GM11168 (cell line): ENCODE data around the gene COA6.

Experiments used
- in situ Hi-C: fragments of 300-500 bp; cut with MboI; formaldehyde crosslinking; loops from one replicate; pipeline ENCODE4 v1.12.0; 2022; ENCODE audit warnings: low sequenced_read_pairs; ENCODE audit not compliant: unreplicated experiment

COA6 gene

GRCh38 chr1:234405676-234406075 lies 32.4 kb downstream of the COA6 start:
- in situ Hi-C loops: no loop called here

- in situ Hi-C loops: no loop called here
Observed at GRCh38 chr1:234406871-234407270, 33.6 kb downstream of the COA6 start.

GRCh38 chr1:234408757-234409156 lies 35.5 kb downstream of the COA6 start:
- in situ Hi-C loops: no loop called here

- in situ Hi-C loops: no loop called here
Observed at GRCh38 chr1:234409328-234409727, 36.1 kb downstream of the COA6 start.

- in situ Hi-C loops: no loop called here
Observed at GRCh38 chr1:234412830-234413229, 39.6 kb downstream of the COA6 start.

DNA sequence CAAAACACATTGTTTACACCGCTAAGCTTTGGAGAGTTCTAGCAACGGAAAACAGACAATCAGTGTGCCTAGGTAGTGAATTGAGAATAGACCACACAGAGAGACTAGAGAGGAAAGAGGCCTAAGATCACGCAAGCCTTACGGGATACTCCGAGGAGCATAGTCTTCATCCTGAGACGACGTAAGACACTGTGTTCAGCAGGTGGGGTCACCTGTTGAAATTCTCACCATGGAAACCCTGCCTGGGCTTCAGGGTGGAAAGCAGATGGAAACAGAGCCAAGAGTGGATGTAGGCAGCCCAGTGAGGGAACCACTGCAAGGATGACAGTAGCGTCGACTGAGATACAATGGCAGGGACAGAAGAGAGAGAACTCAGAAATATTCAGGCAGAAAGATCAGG lies 40.2 kb downstream of the COA6 start:
- in situ Hi-C loops: no loop called here

DNA sequence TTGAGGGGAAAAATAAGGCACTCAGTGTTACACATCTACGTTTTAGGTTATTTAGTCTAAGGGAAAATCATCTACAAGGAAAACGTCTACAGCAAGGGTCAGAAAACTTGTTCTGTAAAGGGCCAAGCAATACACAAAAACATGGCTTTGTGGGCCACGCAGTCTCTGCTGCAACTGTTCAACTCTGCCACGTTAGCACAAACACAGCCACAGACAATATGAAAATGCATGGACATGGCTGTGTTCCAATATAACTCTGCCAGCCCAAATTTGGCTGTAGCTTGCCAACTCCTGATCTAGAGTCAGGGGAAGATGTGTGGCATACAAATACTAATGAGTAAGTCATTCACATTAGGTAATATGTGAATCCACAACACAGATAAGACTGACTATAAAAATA lies 40.7 kb downstream of the COA6 start:
- in situ Hi-C loops: no loop called here

GRCh38 chr1:234427950-234428646 lies 54.8 kb downstream of the COA6 start:
- in situ Hi-C loops: no loop called here

DNA sequence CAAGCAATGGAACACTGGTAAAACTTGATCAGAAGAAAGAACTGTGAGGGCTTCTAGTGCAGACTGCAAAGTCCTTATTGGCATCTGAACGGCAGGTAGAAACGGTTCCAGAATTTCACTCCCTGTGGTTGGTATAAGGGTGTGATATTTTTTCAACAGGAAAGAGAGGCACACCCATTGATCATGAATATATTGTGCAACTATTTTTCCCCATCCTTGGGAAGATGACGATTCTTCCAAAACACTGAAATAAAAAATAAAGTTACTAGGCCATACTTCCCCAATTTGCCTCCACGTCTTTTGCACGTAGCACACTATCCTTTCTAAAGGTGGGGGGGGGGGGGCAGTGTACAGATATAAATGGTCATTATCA lies 56.2 kb downstream of the COA6 start:
- in situ Hi-C loops: no loop called here

DNA sequence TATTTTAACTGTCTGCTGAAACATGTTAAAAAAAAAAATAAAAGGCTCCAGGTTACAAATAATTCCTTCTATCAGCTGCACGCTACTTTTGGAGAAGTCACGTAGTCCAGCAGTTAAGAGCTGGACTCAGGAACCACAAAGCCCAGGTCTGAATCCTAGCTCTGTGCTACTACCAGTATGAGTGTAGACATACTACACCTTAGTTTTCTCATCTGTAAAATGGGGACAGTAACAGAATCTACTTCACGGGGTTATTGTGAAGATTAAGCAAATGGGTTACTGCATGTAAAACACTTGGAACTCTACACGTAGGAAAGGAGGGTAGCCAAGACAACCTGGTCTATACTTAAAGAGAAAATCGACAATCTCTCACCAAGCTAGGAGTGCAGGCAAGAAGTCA lies 57.4 kb downstream of the COA6 start:
- in situ Hi-C loops: no loop called here

DNA sequence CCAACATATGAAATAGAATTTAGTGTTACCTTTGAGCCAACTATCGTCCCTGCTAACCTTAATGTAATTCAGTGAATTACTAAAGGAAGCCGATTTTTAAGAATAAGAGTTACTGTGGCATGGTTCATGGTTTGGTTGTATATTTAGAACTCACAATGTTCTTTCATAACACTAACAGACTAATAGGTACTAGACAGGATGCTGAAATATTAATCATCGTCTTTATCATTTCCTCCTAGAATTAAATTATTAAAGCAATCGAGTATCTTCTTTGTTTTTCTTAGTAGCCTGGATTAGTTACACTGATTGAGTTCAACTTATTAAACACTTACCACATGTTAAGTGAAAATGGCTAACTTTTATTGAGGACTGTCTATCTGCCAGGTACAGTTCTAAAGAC lies 58.0 kb downstream of the COA6 start:
- in situ Hi-C loops: no loop called here

- in situ Hi-C loops: no loop called here
Observed at GRCh38 chr1:234433563-234434285, 60.5 kb downstream of the COA6 start.
